ENCODE results near the gene TEX2.

TEX2 gene

GRCh38 chr17:64263000-64263766 lies at the start of gene TEX2:
TSS of gene TEX2 (minus strand) at chr17:64263260. CDS start at chr17:64214217, 49,043 bp downstream.
- peak; percentile 39 for DNase-seq

GRCh38 chr17:64309710-64310109 lies 46.6 kb upstream of the TEX2 start:
- no peak for DNase-seq

GRCh38 chr17:64309021-64309420 lies 46.0 kb upstream of the TEX2 start:
- no peak for DNase-seq

- DNase-seq, result peak; percentile 41
These were observed 43.9 kb upstream of the TEX2 start for GRCh38 chr17:64306850-64307463.

GRCh38 chr17:64304551-64304950 lies 41.5 kb upstream of the TEX2 start:
- no peak for DNase-seq

GRCh38 chr17:64300699-64300965 lies 37.6 kb upstream of the TEX2 start:
- DNase-seq, result no peak

GRCh38 chr17:64297467-64298088 lies 34.5 kb upstream of the TEX2 start:
- no peak for DNase-seq

GRCh38 chr17:64296246-64296645 lies 33.2 kb upstream of the TEX2 start:
- DNase-seq, result no peak

GRCh38 chr17:64295146-64295545 lies 32.1 kb upstream of the TEX2 start:
- DNase-seq, result no peak

GRCh38 chr17:64291268-64291851 lies 28.3 kb upstream of the TEX2 start:
- no peak for DNase-seq

- DNase-seq, result no peak
These were observed 26.7 kb upstream of the TEX2 start for GRCh38 chr17:64289741-64290141.

GRCh38 chr17:64282753-64283080 lies 19.7 kb upstream of the TEX2 start:
- DNase-seq, result no peak

- no peak for DNase-seq
These were observed 19.1 kb upstream of the TEX2 start for GRCh38 chr17:64281962-64282752.

GRCh38 chr17:64278614-64279013 lies 15.6 kb upstream of the TEX2 start:
- no peak for DNase-seq

- no peak for DNase-seq
These were observed 14.9 kb upstream of the TEX2 start for GRCh38 chr17:64277831-64278562.

GRCh38 chr17:64276961-64277505 lies 14.0 kb upstream of the TEX2 start:
- no peak for DNase-seq

- no peak for DNase-seq
These were observed 12.0 kb upstream of the TEX2 start for GRCh38 chr17:64275016-64275415.

- no peak for DNase-seq
These were observed 9.9 kb upstream of the TEX2 start for GRCh38 chr17:64273006-64273405.

GRCh38 chr17:64270885-64271284 lies 7.8 kb upstream of the TEX2 start:
- DNase-seq, result no peak

GRCh38 chr17:64269687-64270649 lies 6.9 kb upstream of the TEX2 start:
- no peak for DNase-seq

- no peak for DNase-seq
These were observed 1.8 kb upstream of the TEX2 start for GRCh38 chr17:64264891-64265290.
